GM23248 (cell line): ENCODE measurements around the gene IFT27.

Experiments used
- EZH2 ChIP-seq: fragments of 200-600 bp; sonication (generic); IDR thresholded peaks from 2 replicates; pipeline ENCODE4 v1.6.1; 2018; ENCODE audit warnings: antibody characterized with exemption, mild to moderate bottlenecking; ENCODE audit not compliant: insufficient read depth, poor library complexity, severe bottlenecking
- EZH2phosphoT487 ChIP-seq: fragments of 200-600 bp; sonication (generic); IDR thresholded peaks from 2 replicates; pipeline ENCODE4 v1.6.1; 2018; ENCODE audit warnings: antibody characterized with exemption, moderate library complexity, mild to moderate bottlenecking, low read depth; ENCODE audit not compliant: insufficient read depth

DNA sequence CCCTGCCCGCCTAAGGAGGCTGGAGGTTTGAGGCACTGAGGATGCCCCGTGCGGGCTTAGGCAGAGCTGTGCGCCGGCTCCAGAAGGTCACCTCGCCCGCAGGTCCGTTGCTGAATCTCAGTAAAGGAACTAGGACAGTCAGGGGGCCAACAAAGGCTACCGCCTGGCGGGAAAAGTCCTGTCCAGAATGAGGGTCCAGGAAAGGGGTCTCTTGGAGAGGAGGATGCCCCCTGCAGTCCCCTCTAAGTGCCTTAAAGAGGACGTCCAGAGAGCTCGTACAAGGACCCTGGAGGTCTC lies 40.4 kb upstream of the IFT27 start:
- TF ChIP-seq EZH2phosphoT487 (no peak), EZH2 (no peak)
